ENCODE data around the gene SLC25A36. TPM values are rescaled to one million over a fixed set of nuclear protein-coding genes. Genes with fewer than 3 reads are reported as not detected.

SLC25A36 gene
- total and polyA plus RNA-seq, 3 experiments from 2014 or later: 37.1 to 44.2 (median 38.1) TPM

DNA sequence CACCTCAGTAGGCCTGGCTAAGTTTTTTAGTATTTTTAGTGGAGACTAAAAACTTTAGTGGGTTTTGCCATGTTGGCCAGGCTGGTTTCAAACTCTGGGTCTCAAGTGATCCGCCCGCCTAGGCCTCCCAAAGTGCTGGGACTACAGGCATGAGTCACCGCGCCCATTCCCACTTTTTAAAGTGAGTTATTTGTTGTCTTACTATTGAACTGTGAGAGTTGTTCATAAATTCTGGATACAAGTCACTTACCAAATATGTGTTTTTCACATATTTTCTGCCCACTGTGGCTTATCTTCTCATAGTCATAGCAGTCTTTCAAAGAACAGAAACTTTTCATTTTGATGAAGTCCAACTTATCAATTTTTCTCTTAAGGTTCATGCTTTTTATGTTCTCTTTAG is 79.6 kb downstream of the SLC25A36 start:
- Mint-ChIP-seq H3K9me3 (no peaks in the 10 kb centered on the region), H3K27me3 (peaks cover 0 to 2% of the 10 kb centered on the region in 2 donors), H3K4me3 (no peak overlapping the region), H3K36me3 (no peaks in the 10 kb centered on the region), H3K27ac (peak overlapping the region in 1 of 8 donors; percentile 48), H3K4me1 (peaks cover 9 to 27% (median 16%) of the 10 kb centered on the region in 3 donors)
- H3K27ac ChIP-seq (ENCODE audit: low read depth, low read length): no peak overlapping the region
- H3K4me1 ChIP-seq (ENCODE audit: insufficient read depth, low read length): peaks cover 4% of the 10 kb centered on the region
- H3K9me3 ChIP-seq (ENCODE audit: low read length): no peaks in the 10 kb centered on the region
- CTCF ChIA-PET: no interaction called here
- no peak overlapping the region for H3K4me3 ChIP-seq (ENCODE audit: low read length)
- no peak for DNase-seq
- no peaks in the 10 kb centered on the region for H3K27me3 ChIP-seq (ENCODE audit: insufficient read depth, low read length, poor library complexity, severe bottlenecking)
- POLR2A ChIA-PET: no interaction called here
- no peaks in the 10 kb centered on the region for H3K36me3 ChIP-seq (ENCODE audit: insufficient read depth, low read length)

Other genes with a start within 250 kb of the SLC25A36 start
- not detected for gene SPSB4, start 109.5 kb downstream of the SLC25A36 start, total RNA-seq
- not detected for gene SPSB4, start 109.5 kb downstream of the SLC25A36 start, polyA plus RNA-seq

Data from CD8-positive, alpha-beta memory T cell (primary cell).